Adrenal gland (tissue), 12 donors: Measurements from ENCODE around the gene RAPGEF2. TPM values are rescaled to one million over a fixed set of nuclear protein-coding genes. Genes with fewer than 3 reads are reported as not detected.
A peak's percentile ranks its signal among the peaks of the same experiment; 100 is the strongest.

Source experiments
- DNase-seq, 7 donors: peaks; one replicate each; pipeline ENCODE4 v3.0.0-alpha.2; 2019 to 2020
- H3K27ac ChIP-seq, 5 donors: fragments of 200-600 bp; sonication (generic) in 4 of 5; 1 replicate in 3 of 5; 2 replicates in 2 of 5; pipeline versions ENCODE4 v1.5.1 to v1.8.0; 2016 to 2020; ENCODE audit warnings: mild to moderate bottlenecking in 1 of 5
- H3K27me3 ChIP-seq: fragments of 200-600 bp; 2 replicates; pipeline ENCODE4 v1.8.0; 2021
- H3K36me3 ChIP-seq, 2 donors: fragments of 200-600 bp; replicated peaks in 1 of 2; 1 replicate in 1 of 2; 2 replicates in 1 of 2; pipeline versions ENCODE4 v1.5.1 to v1.8.0; 2018 to 2022
- H3K4me1 ChIP-seq, 2 donors: fragments of 200-600 bp; replicated peaks in 1 of 2; 1 replicate in 1 of 2; 2 replicates in 1 of 2; pipeline versions ENCODE4 v1.5.1 to v1.8.0; 2018 to 2021
- H3K4me3 ChIP-seq, 4 donors: fragments of 200-600 bp; sonication (generic) in 3 of 4; one replicate each; pipeline ENCODE4 v1.5.1; 2016 to 2018
- H3K9me3 ChIP-seq, 3 donors: fragments of 200-600 bp; sonication (generic) in 1 of 3; replicated peaks in 1 of 3; 1 replicate in 2 of 3; 2 replicates in 1 of 3; pipeline versions ENCODE4 v1.5.1 to v1.8.0; 2016 to 2021
- CTCF ChIP-seq, 6 experiments: fragments of 450-650 bp in 4 of 6; fragments of 200-600 bp in 2 of 6; sonication (generic) in 1 of 6; IDR thresholded peaks; 1 replicate in 5 of 6; 2 replicates in 1 of 6; pipeline versions ENCODE4 v1.5.1 to v1.8.0; 2016 to 2021; ENCODE audit warnings: antibody characterized with exemption in 6 of 6, mild to moderate bottlenecking in 2 of 6, moderate library complexity in 1 of 6
- POLR2A ChIP-seq, 2 donors: fragments of 450-650 bp; IDR thresholded peaks; one replicate each; pipeline ENCODE4 v1.6.1; 2017; ENCODE audit warnings: antibody characterized with exemption in 2 of 2, mild to moderate bottlenecking in 2 of 2, moderate library complexity in 1 of 2
- WGBS, 4 donors: extraction: QIAGEN DNeasy Blood & Tissue Kit in 2 of 4; methylation state at CpG; one replicate each; pipeline versions ENCODE4 v1.1.5 to v1.1.7; 2013 to 2017; 5-methylcytosine and 5-hydroxymethylcytosine counted together
- intact Hi-C, 2 donors: fragments of 100-400 bp; cut with DNase I; formaldehyde crosslinking; loops; one replicate each; pipeline versions ENCODE4 v1.14.1 to v1.15.0; 2022 to 2023
- polyA plus RNA-seq, 3 donors: library from polyadenylated mRNA; stranded (reverse); fragments of 200-250 nt in 2 of 3; fragments of 350-450 nt in 1 of 3; fragmentation: Illumina TruSeq in 1 of 3; extraction: RNeasy Lipid Tissue Mini Kit (QIAGEN cat#74804) in 1 of 3; gene quantifications; one replicate each; pipeline ENCODE4 v1.2.3, GENCODE V29; 2013 to 2014
- total RNA-seq, 9 donors: library from RNA; depleted of rRNA in 4 of 9; stranded (reverse); fragments of >200 nt in 4 of 9; fragments of 120-200 nt in 1 of 9; fragmentation: NEBNext Ultra II Directional in 1 of 9; extraction: Animal tissue kit (Norgen Biotek cat#: 25700) in 1 of 9; gene quantifications; one replicate each; pipeline versions ENCODE4 v1.1.0 to v1.2.4, GENCODE V29; 2013 to 2023
- donor health status: healthy with polysubstance abuse.
- donor health status: Bipolar disorder and iron deficiency.
- donor health status: DM: yes; HTN: yes; CAD: no.
- donor health status: DM: no; HTN: no; CAD: no.
- donor health status: DM: no; HTN: no; CAD: no.
- donor health status: DM: yes; HTN: yes; CAD: no.

The RAPGEF2 gene
- total and polyA plus RNA-seq, 12 donors: 5.2 to 53.9 (median 25.3) TPM

GRCh38 chr4:159222043-159222552 is 119.2 kb downstream of the RAPGEF2 start:
- intact Hi-C loops: no loop called here
- no peak overlapping the region for H3K27ac ChIP-seq
- 87 to 93% (median 88%) methylated on average over 4 of the region's 4 CpGs for WGBS, 4 donors

GRCh38 chr4:159224408-159224807 is 121.5 kb downstream of the RAPGEF2 start:
- Histone ChIP-seq H3K9me3 (no peaks in the 10 kb centered on the region), H3K4me3 (no peak overlapping the region), H3K36me3 (no peaks in the 10 kb centered on the region), H3K27me3 (no peaks in the 10 kb centered on the region), H3K4me1 (peaks cover 3 to 16% of the 10 kb centered on the region in 2 donors), H3K27ac (no peak overlapping the region)
- DNase-seq: no peak
- TF ChIP-seq CTCF (IDR thresholded peaks at IDR 0.05) (no peak), POLR2A (IDR thresholded peaks at IDR 0.05) (no peak)
- intact Hi-C loops: no loop called here
- WGBS, 4 donors: 93 to 97% (median 94%) methylated on average over 3 of the region's 3 CpGs

More at GRCh38 chr4:159222043-159222552, 119.2 kb downstream of the RAPGEF2 start:
- Histone ChIP-seq H3K9me3 (no peaks in the 10 kb centered on the region), H3K4me3 (no peak overlapping the region), H3K36me3 (no peaks in the 10 kb centered on the region), H3K4me1 (no peaks in the 10 kb centered on the region), H3K27me3 (no peaks in the 10 kb centered on the region)
- TF ChIP-seq CTCF (IDR thresholded peaks at IDR 0.05) (no peak), POLR2A (IDR thresholded peaks at IDR 0.05) (no peak)
- DNase-seq: no peak

GRCh38 chr4:159227378-159227777 is 124.5 kb downstream of the RAPGEF2 start:
- Histone ChIP-seq H3K4me1 (peaks cover 3 to 16% of the 10 kb centered on the region in 2 donors), H3K4me3 (peak overlapping the region in 1 of 4 donors; percentile 46), H3K27me3 (no peaks in the 10 kb centered on the region), H3K36me3 (no peaks in the 10 kb centered on the region), H3K9me3 (no peaks in the 10 kb centered on the region), H3K27ac (peak overlapping the region in 4 of 5 donors; percentile 10 to 74 (median 64))
- DNase-seq: no peak
- TF ChIP-seq CTCF (IDR thresholded peaks at IDR 0.05) (no peak), POLR2A (IDR thresholded peaks at IDR 0.05) (no peak)
- 50 to 59% (median 53%) methylated on average over 3 of the region's 3 CpGs for WGBS, 4 donors
- intact Hi-C loops: no loop called here

- Histone ChIP-seq H3K36me3 (no peaks in the 10 kb centered on the region), H3K27me3 (no peaks in the 10 kb centered on the region), H3K27ac (peak overlapping the region in 4 of 5 donors; percentile 10 to 74 (median 64)), H3K4me3 (peak overlapping the region in 1 of 4 donors; percentile 46), H3K9me3 (no peaks in the 10 kb centered on the region), H3K4me1 (peaks cover 7 to 19% of the 10 kb centered on the region in 2 donors)
- TF ChIP-seq POLR2A (IDR thresholded peaks at IDR 0.05) (peak in 1 of 2 donors; percentile 65), CTCF (IDR thresholded peaks at IDR 0.05) (peak in 5 of 6 experiments; percentile 17 to 52 (median 37))
- intact Hi-C loops: no loop called here
- 14 to 31% (median 21%) methylated on average over 11 of the region's 11 CpGs for WGBS, 4 donors
- peak; percentile 64 to 91 (median 84) for DNase-seq
Measured at GRCh38 chr4:159227984-159228383, 125.1 kb downstream of the RAPGEF2 start.
